ENCODE measurements around the gene TMEM234. TPM values are rescaled to one million over a fixed set of nuclear protein-coding genes. Genes with fewer than 3 reads are reported as not detected.

The TMEM234 gene
- total and polyA plus RNA-seq, 2 of the 13 experiments (the other 11 are each of a cell fraction or from before 2014, with no cell fraction given), result 6.1 to 9.0 TPM

GRCh38 chr1:32247983-32248889 lies 26.1 kb upstream of the TMEM234 start (continued):
- peak; percentile 18; the same call in 1 of the 2 replicates for TF ChIP-seq ZNF629 (CRISPR knock-in tag; conservative IDR thresholded peaks at IDR 0.05)
- TF ChIP-seq, protein P1, sequence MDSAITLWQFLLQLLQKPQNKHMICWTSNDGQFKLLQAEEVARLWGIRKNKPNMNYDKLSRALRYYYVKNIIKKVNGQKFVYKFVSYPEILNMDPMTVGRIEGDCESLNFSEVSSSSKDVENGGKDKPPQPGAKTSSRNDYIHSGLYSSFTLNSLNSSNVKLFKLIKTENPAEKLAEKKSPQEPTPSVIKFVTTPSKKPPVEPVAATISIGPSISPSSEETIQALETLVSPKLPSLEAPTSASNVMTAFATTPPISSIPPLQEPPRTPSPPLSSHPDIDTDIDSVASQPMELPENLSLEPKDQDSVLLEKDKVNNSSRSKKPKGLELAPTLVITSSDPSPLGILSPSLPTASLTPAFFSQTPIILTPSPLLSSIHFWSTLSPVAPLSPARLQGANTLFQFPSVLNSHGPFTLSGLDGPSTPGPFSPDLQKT (CRISPR knock-in tag; IDR thresholded peaks at IDR 0.05; ENCODE audit: borderline replicate concordance), result no peak
- peak; percentile 58 for TF ChIP-seq CBX1 (IDR thresholded peaks at IDR 0.05; ENCODE audit: low read depth)
- TF ChIP-seq ADNP (CRISPR knock-in tag; IDR thresholded peaks at IDR 0.05), result peak; percentile 95
- no peak for TF ChIP-seq ZBTB3 (CRISPR knock-in tag; IDR thresholded peaks at IDR 0.05; ENCODE audit: borderline replicate concordance, low read depth)
- TF ChIP-seq MATR3 (CRISPR knock-in tag; IDR thresholded peaks at IDR 0.05), result no peak
- peak; percentile 59; the same call in 1 of the 2 replicates for TF ChIP-seq ZNF747 (CRISPR knock-in tag; IDR thresholded peaks at IDR 0.05; ENCODE audit: borderline replicate concordance)
- 0 out of 2 replicates have a peak, but pooled peaks have one; percentile 52 for TF ChIP-seq ZNF124 (CRISPR knock-in tag; IDR thresholded peaks at IDR 0.05)
- TF ChIP-seq ZNF546 (CRISPR knock-in tag; conservative IDR thresholded peaks at IDR 0.05), result no peak
- peak; percentile 54; the same call in 1 of the 2 replicates for TF ChIP-seq THAP11 (CRISPR knock-in tag; IDR thresholded peaks at IDR 0.05)
- TF ChIP-seq PHF8 (CRISPR knock-in tag; IDR thresholded peaks at IDR 0.05), result peak; percentile 34; the same call in 1 of the 2 replicates
- TF ChIP-seq ZNF441 (CRISPR knock-in tag; IDR thresholded peaks at IDR 0.05; ENCODE audit: borderline replicate concordance), result 0 out of 2 replicates have a peak, but pooled peaks have one; percentile 38
- no peak for TF ChIP-seq ZNF12 (CRISPR knock-in tag; IDR thresholded peaks at IDR 0.05)
- TF ChIP-seq THAP9 (CRISPR knock-in tag; IDR thresholded peaks at IDR 0.05; ENCODE audit: borderline replicate concordance), result no peak
- TF ChIP-seq, protein P2, sequence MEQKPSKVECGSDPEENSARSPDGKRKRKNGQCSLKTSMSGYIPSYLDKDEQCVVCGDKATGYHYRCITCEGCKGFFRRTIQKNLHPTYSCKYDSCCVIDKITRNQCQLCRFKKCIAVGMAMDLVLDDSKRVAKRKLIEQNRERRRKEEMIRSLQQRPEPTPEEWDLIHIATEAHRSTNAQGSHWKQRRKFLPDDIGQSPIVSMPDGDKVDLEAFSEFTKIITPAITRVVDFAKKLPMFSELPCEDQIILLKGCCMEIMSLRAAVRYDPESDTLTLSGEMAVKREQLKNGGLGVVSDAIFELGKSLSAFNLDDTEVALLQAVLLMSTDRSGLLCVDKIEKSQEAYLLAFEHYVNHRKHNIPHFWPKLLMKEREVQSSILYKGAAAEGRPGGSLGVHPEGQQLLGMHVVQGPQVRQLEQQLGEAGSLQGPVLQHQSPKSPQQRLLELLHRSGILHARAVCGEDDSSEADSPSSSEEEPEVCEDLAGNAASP (CRISPR knock-in tag; IDR thresholded peaks at IDR 0.05; ENCODE audit: borderline replicate concordance), result peak; percentile 70; the same call in 1 of the 2 replicates
- peak; percentile 76; the same call in 1 of the 2 replicates for TF ChIP-seq ZNF772 (CRISPR knock-in tag; IDR thresholded peaks at IDR 0.05)
- no peak for TF ChIP-seq FLYWCH1 (CRISPR knock-in tag; IDR thresholded peaks at IDR 0.05)
- peak; percentile 57 for TF ChIP-seq ZNF317 (CRISPR knock-in tag; IDR thresholded peaks at IDR 0.05)
- TF ChIP-seq ZBTB42 (CRISPR knock-in tag; IDR thresholded peaks at IDR 0.05), result no peak
- TF ChIP-seq, protein P3, sequence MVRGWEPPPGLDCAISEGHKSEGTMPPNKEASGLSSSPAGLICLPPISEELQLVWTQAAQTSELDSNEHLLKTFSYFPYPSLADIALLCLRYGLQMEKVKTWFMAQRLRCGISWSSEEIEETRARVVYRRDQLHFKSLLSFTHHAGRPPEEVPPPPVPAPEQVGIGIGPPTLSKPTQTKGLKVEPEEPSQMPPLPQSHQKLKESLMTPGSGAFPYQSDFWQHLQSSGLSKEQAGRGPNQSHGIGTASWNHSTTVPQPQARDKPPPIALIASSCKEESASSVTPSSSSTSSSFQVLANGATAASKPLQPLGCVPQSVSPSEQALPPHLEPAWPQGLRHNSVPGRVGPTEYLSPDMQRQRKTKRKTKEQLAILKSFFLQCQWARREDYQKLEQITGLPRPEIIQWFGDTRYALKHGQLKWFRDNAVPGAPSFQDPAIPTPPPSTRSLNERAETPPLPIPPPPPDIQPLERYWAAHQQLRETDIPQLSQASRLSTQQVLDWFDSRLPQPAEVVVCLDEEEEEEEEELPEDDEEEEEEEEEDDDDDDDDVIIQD (CRISPR knock-in tag; IDR thresholded peaks at IDR 0.05; ENCODE audit: low read depth), result no peak
- 0 out of 2 replicates have a peak, but pooled peaks have one; percentile 32 for TF ChIP-seq HMG20B (CRISPR knock-in tag; conservative IDR thresholded peaks at IDR 0.05)
- TF ChIP-seq STAG1 (CRISPR knock-in tag; IDR thresholded peaks at IDR 0.05), result peak; percentile 68
- TF ChIP-seq ZNF3 (CRISPR knock-in tag; IDR thresholded peaks at IDR 0.05), result peak; percentile 65; the same call in 1 of the 2 replicates
- peak; percentile 94 for TF ChIP-seq ZNF563 (CRISPR knock-in tag; IDR thresholded peaks at IDR 0.05)
